ENCODE data around the gene CNTD1. TPM values are rescaled to one million over a fixed set of nuclear protein-coding genes. Genes with fewer than 3 reads are reported as not detected.

CNTD1 gene
- not detected in 2 replicates for total RNA-seq (2014; rRNA removed; shearing (Covaris generic))
- 0.80 and 1.1 TPM in 2 replicates for polyA plus RNA-seq (2016; fragmentation: Nextera tagmentation; extraction: Ambion mirVana)
- long read RNA-seq, partial matches to known transcripts, result 0 of 2 reads
- long read RNA-seq, other reads (novel, unspliced or antisense), result 2 of 2 reads

- Histone ChIP-seq H3K4me2 (peak within 1 kb of the TSS; percentile 80), H3K4me1 (ENCODE audit: insufficient read depth) (peaks cover 6% of the 10 kb centered on the region; the same call in 1 of the 2 replicates), H3K27ac (ENCODE audit: low read depth) (no peak within 1 kb of the TSS), H3F3A (replicated peaks; ENCODE audit: low read depth) (no peaks in the 10 kb centered on the region), H3K36me3 (ENCODE audit: insufficient read depth) (no peaks in the 10 kb centered on the region), H4K20me1 (replicated peaks; ENCODE audit: insufficient read depth) (no peaks in the 10 kb centered on the region), H2AFZ (peak within 1 kb of the TSS; percentile 87), H3K9me2 (ENCODE audit: insufficient read depth) (no peaks in the 10 kb centered on the region), H3K79me2 (replicated peaks; ENCODE audit: insufficient read depth) (peaks cover 8% of the 10 kb centered on the region), H3K27me3 (ENCODE audit: insufficient read depth) (peaks cover 18% of the 10 kb centered on the region), H3K4me3 (peak within 1 kb of the TSS; percentile 90)
- Mint-ChIP-seq H3K27me3 (ENCODE audit: insufficient read depth, low read depth, poor library complexity) (peaks cover 19% of the 10 kb centered on the region), H3K36me3 (ENCODE audit: low read depth) (peaks cover 11% of the 10 kb centered on the region), H3K27ac (peak within 1 kb of the TSS; percentile 88), H3K4me1 (peaks cover 5% of the 10 kb centered on the region; the same call in 1 of the 3 replicates), H3K4me3 (peak within 1 kb of the TSS; percentile 94), H3K9me3 (peaks cover 14% of the 10 kb centered on the region)
- peak; percentile 96 for DNase-seq (ENCODE audit: low spot score)
- peak; percentile 100 for ATAC-seq
- TF ChIP-seq ETS1 (IDR thresholded peaks at IDR 0.05) (peak; percentile 91), STAT1 (IDR thresholded peaks at IDR 0.05; ENCODE audit: unreplicated experiment) (no peak), EZH2phosphoT487 (IDR thresholded peaks at IDR 0.05; ENCODE audit: unreplicated experiment) (no peak), POLR2AphosphoS5 (IDR thresholded peaks at IDR 0.05; ENCODE audit: low read depth) (peak; percentile 93), EZH2 (IDR thresholded peaks at IDR 0.05; ENCODE audit: low read depth, unreplicated experiment) (no peak), JUNB (IDR thresholded peaks at IDR 0.05; ENCODE audit: unreplicated experiment) (no peak), CREB1 (CRISPR knock-in tag; IDR thresholded peaks at IDR 0.05; ENCODE audit: low read depth) (peak; percentile 19; the same call in 1 of the 2 replicates), ZNF462 (CRISPR knock-in tag; IDR thresholded peaks at IDR 0.05) (no peak), CTCF (conservative IDR thresholded peaks at IDR 0.05; ENCODE audit: low read depth in 2 of 2) (no peak), ZNF331 (CRISPR knock-in tag; IDR thresholded peaks at IDR 0.05; ENCODE audit: low read depth) (no peak), ZNF114 (CRISPR knock-in tag; IDR thresholded peaks at IDR 0.05) (no peak), REST (IDR thresholded peaks at IDR 0.05; ENCODE audit: unreplicated experiment) (no peak)
Observed at GRCh38 chr17:42798383-42799380, at the start of gene CNTD1, which contains the start of gene COA3. Gene CNTD1, plus strand, starts transcription at chr17:42798861. Its CDS starts 207 bp downstream, at chr17:42799068. Gene COA3, minus strand, starts transcription at chr17:42798704. Its CDS starts 23 bp downstream, at chr17:42798681.
